ENCODE results near the gene NPAS3.

DNA sequence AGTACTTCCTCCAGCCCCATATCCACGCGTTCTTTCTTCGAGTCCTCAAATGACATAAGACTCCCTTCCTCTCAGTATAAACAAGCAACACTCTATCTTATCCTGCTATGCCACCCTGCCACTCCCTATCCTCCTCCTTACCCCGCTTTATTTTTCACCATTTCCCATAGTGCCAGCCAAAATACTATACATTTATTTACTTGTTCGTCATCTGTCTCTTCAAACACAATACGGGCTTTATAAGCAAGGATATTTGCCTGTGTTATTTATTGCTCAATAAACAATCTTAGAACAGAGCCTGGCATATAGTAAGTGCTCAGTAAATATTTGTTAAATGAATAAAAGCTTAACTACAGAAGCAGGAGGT lies 567.3 kb downstream of the NPAS3 start:
- TF ChIP-seq CTCF (IDR thresholded peaks at IDR 0.05; ENCODE audit: insufficient read depth, low read length) (no peak), POLR2AphosphoS5 (IDR thresholded peaks at IDR 0.05; ENCODE audit: low read depth) (no peak), GABPA (IDR thresholded peaks at IDR 0.05; ENCODE audit: low read depth) (no peak), SPI1 (IDR thresholded peaks at IDR 0.05; ENCODE audit: borderline replicate concordance, low read depth) (no peak)
- TF ChIP-seq, protein P1, sequence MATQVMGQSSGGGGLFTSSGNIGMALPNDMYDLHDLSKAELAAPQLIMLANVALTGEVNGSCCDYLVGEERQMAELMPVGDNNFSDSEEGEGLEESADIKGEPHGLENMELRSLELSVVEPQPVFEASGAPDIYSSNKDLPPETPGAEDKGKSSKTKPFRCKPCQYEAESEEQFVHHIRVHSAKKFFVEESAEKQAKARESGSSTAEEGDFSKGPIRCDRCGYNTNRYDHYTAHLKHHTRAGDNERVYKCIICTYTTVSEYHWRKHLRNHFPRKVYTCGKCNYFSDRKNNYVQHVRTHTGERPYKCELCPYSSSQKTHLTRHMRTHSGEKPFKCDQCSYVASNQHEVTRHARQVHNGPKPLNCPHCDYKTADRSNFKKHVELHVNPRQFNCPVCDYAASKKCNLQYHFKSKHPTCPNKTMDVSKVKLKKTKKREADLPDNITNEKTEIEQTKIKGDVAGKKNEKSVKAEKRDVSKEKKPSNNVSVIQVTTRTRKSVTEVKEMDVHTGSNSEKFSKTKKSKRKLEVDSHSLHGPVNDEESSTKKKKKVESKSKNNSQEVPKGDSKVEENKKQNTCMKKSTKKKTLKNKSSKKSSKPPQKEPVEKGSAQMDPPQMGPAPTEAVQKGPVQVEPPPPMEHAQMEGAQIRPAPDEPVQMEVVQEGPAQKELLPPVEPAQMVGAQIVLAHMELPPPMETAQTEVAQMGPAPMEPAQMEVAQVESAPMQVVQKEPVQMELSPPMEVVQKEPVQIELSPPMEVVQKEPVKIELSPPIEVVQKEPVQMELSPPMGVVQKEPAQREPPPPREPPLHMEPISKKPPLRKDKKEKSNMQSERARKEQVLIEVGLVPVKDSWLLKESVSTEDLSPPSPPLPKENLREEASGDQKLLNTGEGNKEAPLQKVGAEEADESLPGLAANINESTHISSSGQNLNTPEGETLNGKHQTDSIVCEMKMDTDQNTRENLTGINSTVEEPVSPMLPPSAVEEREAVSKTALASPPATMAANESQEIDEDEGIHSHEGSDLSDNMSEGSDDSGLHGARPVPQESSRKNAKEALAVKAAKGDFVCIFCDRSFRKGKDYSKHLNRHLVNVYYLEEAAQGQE (IDR thresholded peaks at IDR 0.05; ENCODE audit: insufficient replicate concordance, low read depth): no peak

All from HL-60 (cell line).